Measurements from ENCODE around the gene KCNK10. TPM values are rescaled to one million over a fixed set of nuclear protein-coding genes. Genes with fewer than 3 reads are reported as not detected.

The KCNK10 gene
- polyA plus RNA-seq, 2 of the 4 experiments (the other 2 are of a cell fraction) = not detected

DNA sequence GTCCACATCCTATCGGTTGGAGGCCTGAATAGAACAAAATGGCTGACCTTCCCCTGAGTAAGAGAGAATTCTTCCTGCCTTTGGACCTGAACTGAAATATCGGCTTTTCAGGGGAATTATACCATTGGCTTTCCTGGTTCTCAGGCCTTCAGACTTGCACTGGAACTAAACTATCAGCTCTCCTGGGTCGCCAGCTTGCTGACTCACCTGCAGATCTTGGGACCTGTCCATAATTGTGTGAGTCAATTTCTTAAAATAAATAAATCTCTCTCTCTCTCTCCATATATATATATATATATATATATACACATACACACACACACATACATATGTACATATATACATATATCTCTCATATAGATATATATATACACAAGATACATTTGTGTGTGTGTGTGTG, 41.6 kb downstream of the KCNK10 start:
- Histone ChIP-seq H3K9me3 (no peaks in the 10 kb centered on the region), H3K4me1 (no peaks in the 10 kb centered on the region), H3K4me2 (no peak overlapping the region), H3K27ac (no peak overlapping the region), H3K4me3 (no peak overlapping the region)
- ATAC-seq = no peak
- WGBS (ENCODE audit: missing lambda C conversion rate) = 19% methylated on average over 3 of the region's 3 CpGs
- TF ChIP-seq CEBPB (IDR thresholded peaks at IDR 0.05) (no peak), NFE2L2 (conservative IDR thresholded peaks at IDR 0.05; ENCODE audit: low read length) (no peak), MYC (IDR thresholded peaks at IDR 0.05; ENCODE audit: borderline replicate concordance, low read length) (no peak), RAD21 (conservative IDR thresholded peaks at IDR 0.05 in 1 of 2, IDR thresholded peaks at IDR 0.05 in 1 of 2) (no peak)
- TF ChIP-seq, protein P1, sequence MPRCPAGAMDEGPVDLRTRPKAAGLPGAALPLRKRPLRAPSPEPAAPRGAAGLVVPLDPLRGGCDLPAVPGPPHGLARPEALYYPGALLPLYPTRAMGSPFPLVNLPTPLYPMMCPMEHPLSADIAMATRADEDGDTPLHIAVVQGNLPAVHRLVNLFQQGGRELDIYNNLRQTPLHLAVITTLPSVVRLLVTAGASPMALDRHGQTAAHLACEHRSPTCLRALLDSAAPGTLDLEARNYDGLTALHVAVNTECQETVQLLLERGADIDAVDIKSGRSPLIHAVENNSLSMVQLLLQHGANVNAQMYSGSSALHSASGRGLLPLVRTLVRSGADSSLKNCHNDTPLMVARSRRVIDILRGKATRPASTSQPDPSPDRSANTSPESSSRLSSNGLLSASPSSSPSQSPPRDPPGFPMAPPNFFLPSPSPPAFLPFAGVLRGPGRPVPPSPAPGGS (IDR thresholded peaks at IDR 0.05) = no peak
- ChIA-PET CTCF (no interaction called here), POLR2A (no interaction called here)
- no peak for DNase-seq (ENCODE audit: low read depth in 1 of 2, low spot score in 1 of 2)
- FAIRE-seq = no peak

DNA sequence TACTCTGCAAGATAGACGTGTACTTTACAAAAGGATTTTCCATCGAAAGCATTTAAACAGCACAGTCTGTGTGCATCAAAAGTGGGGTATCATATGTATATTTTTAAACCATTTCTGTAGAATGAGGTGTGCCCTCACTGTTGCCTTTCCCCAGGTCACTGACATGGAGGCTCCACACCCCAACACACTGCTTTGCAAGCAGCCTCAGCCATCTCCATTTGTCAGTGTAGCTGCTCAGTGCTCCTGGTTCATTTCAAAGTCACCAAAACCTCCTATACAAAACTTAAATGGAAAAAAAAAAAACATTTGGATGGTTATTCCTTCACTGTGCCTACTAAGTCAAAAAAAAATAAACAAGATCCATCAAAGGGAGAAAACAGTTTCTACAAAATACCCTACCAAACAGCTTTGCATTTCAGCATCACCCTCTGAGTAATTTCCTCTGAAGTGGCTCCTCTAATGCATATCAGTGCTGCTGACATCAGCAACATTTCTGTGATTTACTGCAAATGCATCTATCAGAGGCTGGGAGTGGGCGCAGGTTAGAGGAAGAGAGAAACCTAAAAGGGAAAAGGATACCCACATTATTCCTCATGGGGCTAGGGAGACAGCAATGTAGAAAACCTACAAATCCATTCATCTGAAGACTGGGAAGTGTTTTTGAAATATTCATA, 46.0 kb downstream of the KCNK10 start:
- Histone ChIP-seq H3K27ac (no peak overlapping the region), H3K4me2 (no peak overlapping the region), H3K4me1 (no peaks in the 10 kb centered on the region), H3K4me3 (no peak overlapping the region), H3K9me3 (no peaks in the 10 kb centered on the region)
- CTCF ChIA-PET = interaction anchor here (0.6 to 1.0 kb wide), 2 partner anchors 103 to 127 kb away, joined by 3 read pairs; no protein-coding TSS in a partner anchor
- no peak for DNase-seq (ENCODE audit: low read depth in 1 of 2, low spot score in 1 of 2)
- ATAC-seq = no peak
- peak; percentile 77 for TF ChIP-seq MAFK (IDR thresholded peaks at IDR 0.05; ENCODE audit: partially characterized antibody)
- TF ChIP-seq, protein P2, sequence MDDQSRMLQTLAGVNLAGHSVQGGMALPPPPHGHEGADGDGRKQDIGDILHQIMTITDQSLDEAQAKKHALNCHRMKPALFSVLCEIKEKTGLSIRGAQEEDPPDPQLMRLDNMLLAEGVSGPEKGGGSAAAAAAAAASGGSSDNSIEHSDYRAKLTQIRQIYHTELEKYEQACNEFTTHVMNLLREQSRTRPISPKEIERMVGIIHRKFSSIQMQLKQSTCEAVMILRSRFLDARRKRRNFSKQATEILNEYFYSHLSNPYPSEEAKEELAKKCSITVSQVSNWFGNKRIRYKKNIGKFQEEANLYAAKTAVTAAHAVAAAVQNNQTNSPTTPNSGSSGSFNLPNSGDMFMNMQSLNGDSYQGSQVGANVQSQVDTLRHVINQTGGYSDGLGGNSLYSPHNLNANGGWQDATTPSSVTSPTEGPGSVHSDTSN (IDR thresholded peaks at IDR 0.05) = no peak
- TF ChIP-seq CBX2 (IDR thresholded peaks at IDR 0.05; ENCODE audit: borderline replicate concordance, low read depth) = no peak
- TF ChIP-seq, protein P3, sequence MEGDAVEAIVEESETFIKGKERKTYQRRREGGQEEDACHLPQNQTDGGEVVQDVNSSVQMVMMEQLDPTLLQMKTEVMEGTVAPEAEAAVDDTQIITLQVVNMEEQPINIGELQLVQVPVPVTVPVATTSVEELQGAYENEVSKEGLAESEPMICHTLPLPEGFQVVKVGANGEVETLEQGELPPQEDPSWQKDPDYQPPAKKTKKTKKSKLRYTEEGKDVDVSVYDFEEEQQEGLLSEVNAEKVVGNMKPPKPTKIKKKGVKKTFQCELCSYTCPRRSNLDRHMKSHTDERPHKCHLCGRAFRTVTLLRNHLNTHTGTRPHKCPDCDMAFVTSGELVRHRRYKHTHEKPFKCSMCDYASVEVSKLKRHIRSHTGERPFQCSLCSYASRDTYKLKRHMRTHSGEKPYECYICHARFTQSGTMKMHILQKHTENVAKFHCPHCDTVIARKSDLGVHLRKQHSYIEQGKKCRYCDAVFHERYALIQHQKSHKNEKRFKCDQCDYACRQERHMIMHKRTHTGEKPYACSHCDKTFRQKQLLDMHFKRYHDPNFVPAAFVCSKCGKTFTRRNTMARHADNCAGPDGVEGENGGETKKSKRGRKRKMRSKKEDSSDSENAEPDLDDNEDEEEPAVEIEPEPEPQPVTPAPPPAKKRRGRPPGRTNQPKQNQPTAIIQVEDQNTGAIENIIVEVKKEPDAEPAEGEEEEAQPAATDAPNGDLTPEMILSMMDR (IDR thresholded peaks at IDR 0.05) = no peak
- POLR2A ChIA-PET = no interaction called here
- WGBS (ENCODE audit: missing lambda C conversion rate) = 5% methylated on average over 3 of the region's 3 CpGs
- no peak for FAIRE-seq

DNA sequence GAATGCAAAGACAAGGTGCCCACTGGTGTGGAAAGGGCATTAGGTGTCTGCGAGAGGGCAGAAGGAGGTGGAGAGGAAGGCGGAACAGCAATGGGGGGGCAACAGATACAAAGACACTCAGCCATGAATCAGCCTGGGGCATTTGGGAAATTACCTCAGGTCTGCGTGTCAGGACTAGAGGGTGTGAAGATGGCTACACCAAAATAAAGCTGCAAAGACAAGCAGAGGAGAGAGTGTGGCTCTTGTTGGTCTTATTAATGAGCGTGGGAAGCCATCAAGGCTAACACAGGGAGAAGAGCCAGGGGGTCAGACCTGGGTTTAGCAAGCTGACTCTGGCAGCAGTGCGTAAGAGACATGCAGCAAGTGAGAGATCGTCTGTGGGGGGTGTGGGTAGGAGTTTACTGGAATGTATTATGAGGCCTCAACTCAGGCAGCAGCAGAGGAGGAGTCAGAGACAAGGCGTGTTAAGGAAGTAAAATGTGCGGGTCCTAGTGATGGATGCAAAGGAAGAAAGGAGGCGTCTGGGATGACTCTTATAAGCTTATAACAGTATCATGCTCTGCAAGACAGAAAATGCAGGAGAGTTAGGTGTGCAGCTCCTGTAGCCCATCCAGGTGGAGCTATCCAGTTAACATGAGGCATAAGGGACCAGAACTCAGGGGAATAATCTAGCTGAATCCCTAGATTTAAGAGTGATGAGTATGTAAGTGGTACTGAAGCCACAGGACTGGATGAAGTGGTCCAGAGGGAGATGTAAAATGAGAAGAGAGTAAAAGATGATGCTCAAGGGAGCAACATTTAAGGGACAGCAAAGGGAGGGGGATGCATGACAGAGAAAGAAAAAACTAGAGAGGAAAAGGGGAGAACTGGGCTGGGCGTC, 50.4 kb downstream of the KCNK10 start:
- Histone ChIP-seq H3K9me3 (no peaks in the 10 kb centered on the region), H3K27ac (no peak overlapping the region), H3K4me2 (no peak overlapping the region), H3K4me1 (no peaks in the 10 kb centered on the region), H3K4me3 (no peak overlapping the region)
- ChIA-PET CTCF (interaction anchor here (0.6 to 1.2 kb wide), 2 partner anchors 74 to 78 kb away, joined by 3 to 5 read pairs; no protein-coding TSS in a partner anchor), POLR2A (no interaction called here)
- 37% methylated on average over 10 of the region's 10 CpGs for WGBS (ENCODE audit: missing lambda C conversion rate)
- ATAC-seq (no peak), DNase-seq (ENCODE audit: low read depth in 1 of 2, low spot score in 1 of 2) (no peak), FAIRE-seq (no peak)
- TF ChIP-seq, protein P4, sequence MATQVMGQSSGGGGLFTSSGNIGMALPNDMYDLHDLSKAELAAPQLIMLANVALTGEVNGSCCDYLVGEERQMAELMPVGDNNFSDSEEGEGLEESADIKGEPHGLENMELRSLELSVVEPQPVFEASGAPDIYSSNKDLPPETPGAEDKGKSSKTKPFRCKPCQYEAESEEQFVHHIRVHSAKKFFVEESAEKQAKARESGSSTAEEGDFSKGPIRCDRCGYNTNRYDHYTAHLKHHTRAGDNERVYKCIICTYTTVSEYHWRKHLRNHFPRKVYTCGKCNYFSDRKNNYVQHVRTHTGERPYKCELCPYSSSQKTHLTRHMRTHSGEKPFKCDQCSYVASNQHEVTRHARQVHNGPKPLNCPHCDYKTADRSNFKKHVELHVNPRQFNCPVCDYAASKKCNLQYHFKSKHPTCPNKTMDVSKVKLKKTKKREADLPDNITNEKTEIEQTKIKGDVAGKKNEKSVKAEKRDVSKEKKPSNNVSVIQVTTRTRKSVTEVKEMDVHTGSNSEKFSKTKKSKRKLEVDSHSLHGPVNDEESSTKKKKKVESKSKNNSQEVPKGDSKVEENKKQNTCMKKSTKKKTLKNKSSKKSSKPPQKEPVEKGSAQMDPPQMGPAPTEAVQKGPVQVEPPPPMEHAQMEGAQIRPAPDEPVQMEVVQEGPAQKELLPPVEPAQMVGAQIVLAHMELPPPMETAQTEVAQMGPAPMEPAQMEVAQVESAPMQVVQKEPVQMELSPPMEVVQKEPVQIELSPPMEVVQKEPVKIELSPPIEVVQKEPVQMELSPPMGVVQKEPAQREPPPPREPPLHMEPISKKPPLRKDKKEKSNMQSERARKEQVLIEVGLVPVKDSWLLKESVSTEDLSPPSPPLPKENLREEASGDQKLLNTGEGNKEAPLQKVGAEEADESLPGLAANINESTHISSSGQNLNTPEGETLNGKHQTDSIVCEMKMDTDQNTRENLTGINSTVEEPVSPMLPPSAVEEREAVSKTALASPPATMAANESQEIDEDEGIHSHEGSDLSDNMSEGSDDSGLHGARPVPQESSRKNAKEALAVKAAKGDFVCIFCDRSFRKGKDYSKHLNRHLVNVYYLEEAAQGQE (IDR thresholded peaks at IDR 0.05) = no peak
- TF ChIP-seq HDAC2 (IDR thresholded peaks at IDR 0.05) = no peak
- TF ChIP-seq MAFK (IDR thresholded peaks at IDR 0.05; ENCODE audit: partially characterized antibody) = no peak
- TF ChIP-seq, protein P3 (IDR thresholded peaks at IDR 0.05) = no peak
- no peak for TF ChIP-seq NFE2L2 (conservative IDR thresholded peaks at IDR 0.05; ENCODE audit: low read length)
- no peak for TF ChIP-seq SMC3 (IDR thresholded peaks at IDR 0.05)
- TF ChIP-seq MYC (IDR thresholded peaks at IDR 0.05; ENCODE audit: borderline replicate concordance, low read length) = no peak
- no peak for TF ChIP-seq RARB (CRISPR knock-in tag; IDR thresholded peaks at IDR 0.05)
- TF ChIP-seq, protein P5, sequence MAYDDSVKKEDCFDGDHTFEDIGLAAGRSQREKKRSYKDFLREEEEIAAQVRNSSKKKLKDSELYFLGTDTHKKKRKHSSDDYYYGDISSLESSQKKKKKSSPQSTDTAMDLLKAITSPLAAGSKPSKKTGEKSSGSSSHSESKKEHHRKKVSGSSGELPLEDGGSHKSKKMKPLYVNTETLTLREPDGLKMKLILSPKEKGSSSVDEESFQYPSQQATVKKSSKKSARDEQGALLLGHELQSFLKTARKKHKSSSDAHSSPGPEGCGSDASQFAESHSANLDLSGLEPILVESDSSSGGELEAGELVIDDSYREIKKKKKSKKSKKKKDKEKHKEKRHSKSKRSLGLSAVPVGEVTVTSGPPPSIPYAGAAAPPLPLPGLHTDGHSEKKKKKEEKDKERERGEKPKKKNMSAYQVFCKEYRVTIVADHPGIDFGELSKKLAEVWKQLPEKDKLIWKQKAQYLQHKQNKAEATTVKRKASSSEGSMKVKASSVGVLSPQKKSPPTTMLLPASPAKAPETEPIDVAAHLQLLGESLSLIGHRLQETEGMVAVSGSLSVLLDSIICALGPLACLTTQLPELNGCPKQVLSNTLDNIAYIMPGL (CRISPR knock-in tag; IDR thresholded peaks at IDR 0.05; ENCODE audit: borderline replicate concordance) = no peak
- no peak for TF ChIP-seq RNF2 (IDR thresholded peaks at IDR 0.05; ENCODE audit: borderline replicate concordance, low read depth)
- TF ChIP-seq, protein P6, sequence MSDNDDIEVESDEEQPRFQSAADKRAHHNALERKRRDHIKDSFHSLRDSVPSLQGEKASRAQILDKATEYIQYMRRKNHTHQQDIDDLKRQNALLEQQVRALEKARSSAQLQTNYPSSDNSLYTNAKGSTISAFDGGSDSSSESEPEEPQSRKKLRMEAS (IDR thresholded peaks at IDR 0.05) = no peak
